ENCODE data around the gene LRP1. TPM values are rescaled to one million over a fixed set of nuclear protein-coding genes. Genes with fewer than 3 reads are reported as not detected.

LRP1 gene
- total and polyA plus RNA-seq, 8 donors = 12.2 to 89.4 (median 24.1) TPM

- no peak for FAIRE-seq
- H3K36me3 ChIP-seq = peaks cover 0 to 6% (median 0%) of the 10 kb centered on the region in 3 donors
- no peaks in the 10 kb centered on the region for H3K27me3 ChIP-seq
- no peaks in the 10 kb centered on the region for H3K9me3 ChIP-seq
- TF ChIP-seq, protein P1, sequence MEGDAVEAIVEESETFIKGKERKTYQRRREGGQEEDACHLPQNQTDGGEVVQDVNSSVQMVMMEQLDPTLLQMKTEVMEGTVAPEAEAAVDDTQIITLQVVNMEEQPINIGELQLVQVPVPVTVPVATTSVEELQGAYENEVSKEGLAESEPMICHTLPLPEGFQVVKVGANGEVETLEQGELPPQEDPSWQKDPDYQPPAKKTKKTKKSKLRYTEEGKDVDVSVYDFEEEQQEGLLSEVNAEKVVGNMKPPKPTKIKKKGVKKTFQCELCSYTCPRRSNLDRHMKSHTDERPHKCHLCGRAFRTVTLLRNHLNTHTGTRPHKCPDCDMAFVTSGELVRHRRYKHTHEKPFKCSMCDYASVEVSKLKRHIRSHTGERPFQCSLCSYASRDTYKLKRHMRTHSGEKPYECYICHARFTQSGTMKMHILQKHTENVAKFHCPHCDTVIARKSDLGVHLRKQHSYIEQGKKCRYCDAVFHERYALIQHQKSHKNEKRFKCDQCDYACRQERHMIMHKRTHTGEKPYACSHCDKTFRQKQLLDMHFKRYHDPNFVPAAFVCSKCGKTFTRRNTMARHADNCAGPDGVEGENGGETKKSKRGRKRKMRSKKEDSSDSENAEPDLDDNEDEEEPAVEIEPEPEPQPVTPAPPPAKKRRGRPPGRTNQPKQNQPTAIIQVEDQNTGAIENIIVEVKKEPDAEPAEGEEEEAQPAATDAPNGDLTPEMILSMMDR (IDR thresholded peaks at IDR 0.05) = no peak
- DNase-seq = no peak
- 75 to 86% methylated on average over 1 of the region's 1 CpG for WGBS, 2 donors
- peaks cover 0 to 2% (median 0%) of the 10 kb centered on the region in 3 donors for H3K4me1 ChIP-seq
- no peak overlapping the region for H3K4me3 ChIP-seq
- intact Hi-C loops (cut with DNase I) = no loop called here
- H3K27ac ChIP-seq = peak overlapping the region in 1 of 4 donors; percentile 10
- no peak for ATAC-seq
Measured at GRCh38 chr12:57153415-57153997, 25.2 kb downstream of the LRP1 start.

DNA sequence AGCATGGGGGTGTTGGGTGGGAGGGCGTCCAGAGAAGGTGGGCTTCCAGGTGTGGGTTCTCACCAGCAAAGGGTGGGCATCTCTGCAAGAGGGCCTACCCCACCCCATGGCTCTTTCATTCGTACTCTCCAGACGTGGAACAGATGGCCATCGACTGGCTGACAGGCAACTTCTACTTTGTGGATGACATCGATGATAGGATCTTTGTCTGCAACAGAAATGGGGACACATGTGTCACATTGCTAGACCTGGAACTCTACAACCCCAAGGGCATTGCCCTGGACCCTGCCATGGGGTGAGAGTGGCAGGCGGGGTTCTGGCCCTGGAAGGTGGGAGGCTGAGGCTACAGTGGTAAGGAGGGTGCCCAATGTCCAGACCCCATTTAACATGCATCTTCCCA lies 25.8 kb downstream of the LRP1 start:
- no peak for FAIRE-seq
- TF ChIP-seq, protein P1 (IDR thresholded peaks at IDR 0.05) = no peak

DNA sequence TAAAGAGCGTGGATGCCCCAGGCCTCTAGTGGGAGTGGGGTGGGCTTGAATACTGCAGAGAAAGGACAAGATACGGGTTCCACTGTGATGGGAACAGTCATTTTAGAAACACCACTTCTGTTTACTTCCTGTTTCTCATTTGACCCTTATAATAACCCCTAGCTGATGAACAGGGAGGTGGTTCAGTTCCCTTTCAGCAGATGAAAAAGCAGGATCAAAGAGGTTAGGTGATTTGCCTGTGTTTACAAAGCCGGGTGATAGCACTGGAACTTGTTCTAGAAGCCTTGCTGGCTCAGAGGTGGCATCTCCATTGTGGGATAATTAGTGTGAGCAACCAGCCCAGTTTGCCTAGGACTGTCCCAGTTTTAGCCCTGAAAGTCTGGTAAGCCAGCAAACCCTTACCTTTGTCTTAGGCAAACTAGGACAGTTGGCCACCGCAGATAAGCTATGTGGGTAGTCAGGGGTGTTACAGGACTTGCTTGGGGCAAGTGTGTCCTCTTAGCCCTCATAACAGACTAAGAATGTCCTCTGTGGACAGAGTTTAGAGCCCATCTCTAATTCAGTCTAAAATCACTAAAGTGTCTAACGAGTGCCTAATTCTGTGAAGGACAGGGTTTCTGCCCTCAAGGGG lies 26.6 kb downstream of the LRP1 start:
- Histone ChIP-seq H3K4me3 (no peak overlapping the region), H3K36me3 (peaks cover 0 to 6% (median 0%) of the 10 kb centered on the region in 3 donors), H3K4me1 (peaks cover 0 to 2% (median 0%) of the 10 kb centered on the region in 3 donors), H3K9me3 (no peaks in the 10 kb centered on the region), H3K27me3 (no peaks in the 10 kb centered on the region), H3K27ac (no peak overlapping the region)
- TF ChIP-seq, protein P1 (IDR thresholded peaks at IDR 0.05) = no peak
- DNase-seq = no peak
- intact Hi-C loops (cut with DNase I) = no loop called here
- 77 to 80% methylated on average over 5 of the region's 5 CpGs for WGBS, 2 donors
- no peak for ATAC-seq
- FAIRE-seq = no peak

More for the DNA sequence above, 25.8 kb downstream of the LRP1 start:
- Histone ChIP-seq H3K4me1 (peaks cover 0 to 2% (median 0%) of the 10 kb centered on the region in 3 donors), H3K27ac (no peak overlapping the region), H3K36me3 (peaks cover 0 to 6% (median 0%) of the 10 kb centered on the region in 3 donors), H3K4me3 (no peak overlapping the region), H3K9me3 (no peaks in the 10 kb centered on the region), H3K27me3 (no peaks in the 10 kb centered on the region)
- 88% methylated on average over 6 of the region's 6 CpGs for WGBS, 2 donors
- no peak for ATAC-seq
- no peak for DNase-seq
- intact Hi-C loops (cut with DNase I) = no loop called here

GRCh38 chr12:57156701-57157403 lies 28.6 kb downstream of the LRP1 start:
- ATAC-seq = peak in 2 of 4 donors; percentile 24 to 32
- Histone ChIP-seq H3K36me3 (peaks cover 0 to 6% (median 0%) of the 10 kb centered on the region in 3 donors), H3K4me3 (no peak overlapping the region), H3K9me3 (no peaks in the 10 kb centered on the region), H3K27me3 (no peaks in the 10 kb centered on the region), H3K27ac (no peak overlapping the region), H3K4me1 (peaks cover 0 to 2% (median 0%) of the 10 kb centered on the region in 3 donors)
- no peak for FAIRE-seq
- TF ChIP-seq, protein P1 (IDR thresholded peaks at IDR 0.05) = no peak
- DNase-seq = peak in 1 of 6 donors; percentile 52
- WGBS, 2 donors = 81 to 87% methylated on average over 12 to 16 of the region's 16 CpGs
- intact Hi-C loops (cut with DNase I) = no loop called here

All from pancreas (tissue), 10 donors.